ENCODE measurements around the gene SLC30A9.

DNA sequence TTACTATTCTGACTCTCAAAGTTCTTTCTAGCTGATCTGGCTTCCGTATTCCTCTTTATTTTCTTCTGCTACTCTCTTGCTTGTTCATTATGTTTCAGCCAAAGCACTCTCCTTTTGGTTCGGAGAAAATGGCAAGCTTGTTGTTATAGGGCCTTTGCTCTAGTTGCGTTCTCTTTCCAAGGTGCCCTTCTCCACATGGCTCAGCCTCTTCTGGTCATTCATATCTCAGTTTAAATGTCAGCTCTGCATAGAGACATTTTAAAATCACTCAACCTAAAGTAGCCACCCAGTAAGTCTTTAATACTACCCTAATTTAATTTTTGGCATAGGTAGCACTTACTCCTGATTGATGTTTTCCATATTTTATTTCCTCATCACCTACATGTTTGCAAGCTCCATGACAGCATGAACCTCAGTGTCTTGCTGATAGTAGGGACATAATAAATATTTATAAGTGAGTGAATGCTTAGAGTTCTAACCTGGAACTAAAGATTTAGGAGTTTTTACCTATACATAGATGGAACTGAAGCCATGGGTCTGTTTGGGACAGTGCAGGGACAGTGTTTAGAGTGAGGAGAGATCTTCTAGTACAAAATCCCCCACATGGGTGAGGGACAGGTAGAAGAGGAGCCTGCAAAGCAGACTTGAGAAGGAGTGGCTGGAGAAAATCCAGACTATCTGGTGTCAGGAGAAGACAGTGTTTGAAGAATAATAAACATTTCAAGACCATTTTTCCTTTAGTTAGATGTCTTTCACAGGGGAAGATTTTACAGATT lies 17.9 kb downstream of the SLC30A9 start:
- TF ChIP-seq, protein P1, sequence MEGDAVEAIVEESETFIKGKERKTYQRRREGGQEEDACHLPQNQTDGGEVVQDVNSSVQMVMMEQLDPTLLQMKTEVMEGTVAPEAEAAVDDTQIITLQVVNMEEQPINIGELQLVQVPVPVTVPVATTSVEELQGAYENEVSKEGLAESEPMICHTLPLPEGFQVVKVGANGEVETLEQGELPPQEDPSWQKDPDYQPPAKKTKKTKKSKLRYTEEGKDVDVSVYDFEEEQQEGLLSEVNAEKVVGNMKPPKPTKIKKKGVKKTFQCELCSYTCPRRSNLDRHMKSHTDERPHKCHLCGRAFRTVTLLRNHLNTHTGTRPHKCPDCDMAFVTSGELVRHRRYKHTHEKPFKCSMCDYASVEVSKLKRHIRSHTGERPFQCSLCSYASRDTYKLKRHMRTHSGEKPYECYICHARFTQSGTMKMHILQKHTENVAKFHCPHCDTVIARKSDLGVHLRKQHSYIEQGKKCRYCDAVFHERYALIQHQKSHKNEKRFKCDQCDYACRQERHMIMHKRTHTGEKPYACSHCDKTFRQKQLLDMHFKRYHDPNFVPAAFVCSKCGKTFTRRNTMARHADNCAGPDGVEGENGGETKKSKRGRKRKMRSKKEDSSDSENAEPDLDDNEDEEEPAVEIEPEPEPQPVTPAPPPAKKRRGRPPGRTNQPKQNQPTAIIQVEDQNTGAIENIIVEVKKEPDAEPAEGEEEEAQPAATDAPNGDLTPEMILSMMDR (IDR thresholded peaks at IDR 0.05), result no peak
- TF ChIP-seq SIN3A (IDR thresholded peaks at IDR 0.05; ENCODE audit: borderline replicate concordance, insufficient read depth, low read depth, low read length), result no peak
- TF ChIP-seq POLR2AphosphoS5 (IDR thresholded peaks at IDR 0.05; ENCODE audit: low read depth, low read length), result no peak
- TF ChIP-seq REST (IDR thresholded peaks at IDR 0.05; ENCODE audit: insufficient read depth in 1 of 2, low read depth in 2 of 2, low read length in 1 of 2), result no peak
